MCF 10A (cell line): ENCODE data around the gene DPYD. TPM values are rescaled to one million over a fixed set of nuclear protein-coding genes. Genes with fewer than 3 reads are reported as not detected.

Source experiments
- BruUV-seq: library from RNA; stranded (reverse); fragments of 400-500 nt; replicated peaks from 2 replicates; lab custom pipeline; 2021; lab: Mats Ljungman, UMichigan
- CTCF ChIA-PET: fragments of 300-600 bp; sonication (Branson Sonifier 250); formaldehyde crosslinking; extraction: SDS; loops from one replicate; lab custom pipeline; 2021; ENCODE audit warnings: antibody characterized with exemption, inconsistent platforms; lab: Yijun Ruan, JAX
- POLR2A ChIA-PET: fragments of 300-600, 350-650 bp; sonication (Branson Sonifier 250); formaldehyde crosslinking; extraction: SDS; loops from one replicate; lab custom pipeline; 2020; ENCODE audit warnings: antibody characterized with exemption, inconsistent platforms; lab: Yijun Ruan, JAX
- DNase-seq: peaks from one replicate; pipeline ENCODE4 v3.0.0-alpha.2; 2018; ENCODE audit not compliant: unreplicated experiment
- H3K27ac Mint-ChIP-seq: one replicate; pipeline ENCODE4 v1.8.0; 2022; ENCODE audit warnings: mild to moderate bottlenecking, low read depth, mixed read lengths; ENCODE audit not compliant: unreplicated experiment
- H3K27me3 Mint-ChIP-seq: one replicate; pipeline ENCODE4 v1.8.0; 2022; ENCODE audit warnings: mixed read lengths; ENCODE audit not compliant: insufficient read depth, unreplicated experiment
- H3K36me3 Mint-ChIP-seq: one replicate; pipeline ENCODE4 v1.8.0; 2022; ENCODE audit warnings: mild to moderate bottlenecking, moderate library complexity, mixed read lengths; ENCODE audit not compliant: insufficient read depth, unreplicated experiment
- H3K4me1 Mint-ChIP-seq: one replicate; pipeline ENCODE4 v1.8.0; 2022; ENCODE audit warnings: mixed read lengths; ENCODE audit not compliant: insufficient read depth, unreplicated experiment
- H3K4me3 Mint-ChIP-seq: one replicate; pipeline ENCODE4 v1.8.0; 2022; ENCODE audit warnings: mild to moderate bottlenecking, moderate library complexity, mixed read lengths; ENCODE audit not compliant: unreplicated experiment
- H3K9me3 Mint-ChIP-seq: one replicate; pipeline ENCODE4 v1.8.0; 2022; ENCODE audit warnings: mixed read lengths; ENCODE audit not compliant: unreplicated experiment
- CTCF ChIP-seq: fragments of 200-600 bp; IDR thresholded peaks from one replicate; pipeline ENCODE4 v1.8.0; 2022; ENCODE audit warnings: antibody characterized with exemption, mild to moderate bottlenecking; ENCODE audit not compliant: unreplicated experiment
- intact Hi-C: fragments of 100-400 bp; cut with micrococcal nuclease; formaldehyde crosslinking; loops from 2 replicates; pipeline ENCODE4 v1.14.1; 2022
- total RNA-seq: library from RNA; stranded (reverse); gene quantifications from 2 replicates; pipeline ENCODE4 v1.2.3, GENCODE V29; 2022

DPYD gene
- total RNA-seq, 1 experiment from 2014 or later = 48.2 TPM

- Mint-ChIP-seq H3K4me3 (no peak overlapping the region), H3K27ac (no peak overlapping the region), H3K9me3 (no peaks in the 10 kb centered on the region), H3K27me3 (no peaks in the 10 kb centered on the region), H3K4me1 (no peaks in the 10 kb centered on the region), H3K36me3 (no peaks in the 10 kb centered on the region)
- ChIA-PET CTCF (interaction anchor here (1.7 kb wide), 1 partner anchor 16 kb away, joined by 7 read pairs; no protein-coding TSS in a partner anchor), POLR2A (no interaction called here)
- no peak for TF ChIP-seq CTCF
- DNase-seq = no peak
- intact Hi-C loops = no loop called here
- BruUV-seq = no TSS peak
These were observed 854.0 kb downstream of the DPYD start for GRCh38 chr1:97066860-97067259.

GRCh38 chr1:97063532-97063931 is 857.3 kb downstream of the DPYD start:
- Mint-ChIP-seq H3K4me1 (no peaks in the 10 kb centered on the region), H3K36me3 (no peaks in the 10 kb centered on the region), H3K27me3 (no peaks in the 10 kb centered on the region), H3K27ac (no peak overlapping the region), H3K9me3 (no peaks in the 10 kb centered on the region), H3K4me3 (no peak overlapping the region)
- CTCF ChIA-PET = no interaction called here
- BruUV-seq = no TSS peak
- no peak for DNase-seq
- POLR2A ChIA-PET = interaction anchor here (0.6 kb wide), 1 partner anchor 737 kb away, joined by 3 read pairs; no protein-coding TSS in a partner anchor
- no peak for TF ChIP-seq CTCF
- intact Hi-C loops = no loop called here

GRCh38 chr1:97061604-97062003 is 859.2 kb downstream of the DPYD start:
- Mint-ChIP-seq H3K27me3 (no peaks in the 10 kb centered on the region), H3K36me3 (peaks cover 5% of the 10 kb centered on the region), H3K4me1 (no peaks in the 10 kb centered on the region), H3K4me3 (no peak overlapping the region), H3K9me3 (no peaks in the 10 kb centered on the region), H3K27ac (peak overlapping the region; percentile 59)
- TF ChIP-seq CTCF = no peak
- CTCF ChIA-PET = interaction anchor here (1.0 kb wide), 1 partner anchor 175 kb away, joined by 6 read pairs; no protein-coding TSS in a partner anchor
- intact Hi-C loops = no loop called here
- BruUV-seq = no TSS peak
- DNase-seq = no peak
- POLR2A ChIA-PET = no interaction called here

- ChIA-PET POLR2A (no interaction called here), CTCF (no interaction called here)
- H3K36me3 Mint-ChIP-seq = peaks cover 5% of the 10 kb centered on the region
- no peak for DNase-seq
- H3K27ac Mint-ChIP-seq = no peak overlapping the region
- BruUV-seq = no TSS peak
- no peak overlapping the region for H3K4me3 Mint-ChIP-seq
- peaks cover 5% of the 10 kb centered on the region for H3K9me3 Mint-ChIP-seq
- intact Hi-C loops = no loop called here
- H3K4me1 Mint-ChIP-seq = no peaks in the 10 kb centered on the region
- TF ChIP-seq CTCF = no peak
- H3K27me3 Mint-ChIP-seq = no peaks in the 10 kb centered on the region
These were observed 864.4 kb downstream of the DPYD start for GRCh38 chr1:97056386-97056785.
